A549 (cell line): ENCODE measurements around the gene REC114. TPM values are rescaled to one million over a fixed set of nuclear protein-coding genes. Genes with fewer than 3 reads are reported as not detected.
A peak's percentile ranks its signal among the peaks of the same experiment; 100 is the strongest.

Experiments used
- ATAC-seq, 2 experiments: fragments of 200-7000 bp in 1 of 2; fragments of >200 bp in 1 of 2; cut with Nextera tagmentation in 1 of 2; cut with Tn5 transposase in 1 of 2; 3 replicates each; pipeline versions ENCODE4 v1.8.0 to v1.9.1; 2018 to 2020; ENCODE audit warnings: mild to moderate bottlenecking in 1 of 2, moderate library complexity in 1 of 2
- CTCF ChIA-PET: fragments of 300-600 bp; sonication (Branson Sonifier 250); formaldehyde crosslinking; extraction: SDS; loops from one replicate; lab custom pipeline; 2021; ENCODE audit warnings: antibody characterized with exemption, inconsistent platforms; lab: Yijun Ruan, JAX
- POLR2A ChIA-PET: fragments of 350-600 bp; formaldehyde crosslinking; extraction: SDS; loops from one replicate; lab custom pipeline; 2021; ENCODE audit warnings: antibody characterized with exemption, inconsistent platforms; lab: Yijun Ruan, JAX
- DNase-seq, 2 experiments: peaks; one replicate each; pipeline versions ENCODE4 v3.0.0 to v3.0.0-alpha.2; 2011 to 2016; ENCODE audit warnings: low read depth in 1 of 2, low spot score in 1 of 2
- FAIRE-seq: peaks from 2 replicates; lab custom pipeline; 2011; peaks lifted over from hg19 to GRCh38; lab: Jason Lieb, UNC
- H3K27ac ChIP-seq, 2 experiments: fragments of >200 bp; sonication (Bioruptor Twin); formaldehyde crosslinking; 3 replicates each; pipeline ENCODE4 v1.5.1; 2016 to 2017
- H3K4me1 ChIP-seq: fragments of >200 bp; sonication (Bioruptor Twin); formaldehyde crosslinking; 3 replicates; pipeline ENCODE4 v1.6.1; 2016
- H3K4me2 ChIP-seq: fragments of >200 bp; sonication (Bioruptor Twin); formaldehyde crosslinking; 3 replicates; pipeline ENCODE4 v1.6.1; 2016
- H3K4me3 ChIP-seq: fragments of >200 bp; sonication (Bioruptor Twin); formaldehyde crosslinking; 3 replicates; pipeline ENCODE4 v1.5.1; 2016
- H3K9me3 ChIP-seq: fragments of >200 bp; sonication (Bioruptor Twin); formaldehyde crosslinking; 3 replicates; pipeline ENCODE4 v1.6.1; 2016
- CBX8 ChIP-seq: fragments of 200-600 bp; sonication (generic); IDR thresholded peaks from 2 replicates; pipeline ENCODE4 v1.6.1; 2016
- CHD4 ChIP-seq: fragments of 200-600 bp; sonication (generic); IDR thresholded peaks from 2 replicates; pipeline ENCODE4 v1.6.1; 2016; ENCODE audit warnings: antibody characterized with exemption, mild to moderate bottlenecking, borderline replicate concordance
- EHMT2 ChIP-seq: fragments of 200-600 bp; sonication (generic); IDR thresholded peaks from 2 replicates; pipeline ENCODE4 v1.6.1; 2016; ENCODE audit warnings: antibody characterized with exemption, low read depth, mild to moderate bottlenecking, moderate library complexity
- FOSL2 ChIP-seq, 2 experiments: fragments of 450-650 bp in 1 of 2; fragments of >200 bp in 1 of 2; sonication (Bioruptor Twin) in 1 of 2; formaldehyde crosslinking; IDR thresholded peaks; 2 replicates each; pipeline versions ENCODE4 v1.5.0 to v1.6.1; 2016 to 2020; ENCODE audit warnings: mild to moderate bottlenecking in 1 of 2, moderate library complexity in 1 of 2
- GATA3 ChIP-seq: IDR thresholded peaks from 2 replicates; pipeline ENCODE4 v1.6.1; 2012; ENCODE audit warnings: borderline replicate concordance
- HMGXB4 ChIP-seq: fragments of 250-450 bp; sonication (Bioruptor Pico); IDR thresholded peaks from 2 replicates; pipeline ENCODE4 v1.5.0; 2021; ENCODE audit warnings: mild to moderate bottlenecking, moderate library complexity, borderline replicate concordance
- HOXA7 ChIP-seq: fragments of 250-450 bp; sonication (Bioruptor Pico); IDR thresholded peaks from 2 replicates; pipeline ENCODE4 v1.5.0; 2020; ENCODE audit warnings: mild to moderate bottlenecking, moderate library complexity
- HOXB13 ChIP-seq: fragments of 250-450 bp; sonication (Bioruptor Pico); IDR thresholded peaks from 2 replicates; pipeline ENCODE4 v1.5.0; 2020; ENCODE audit warnings: low read depth, mild to moderate bottlenecking, moderate library complexity
- KDM1A ChIP-seq: fragments of 200-600 bp; sonication (generic); IDR thresholded peaks from 2 replicates; pipeline ENCODE4 v1.6.1; 2016; ENCODE audit warnings: low read depth, mild to moderate bottlenecking
- MAFK ChIP-seq: fragments of 450-650 bp; IDR thresholded peaks from 2 replicates; pipeline ENCODE4 v1.6.1; 2014; ENCODE audit not compliant: partially characterized antibody
- MAZ ChIP-seq: fragments of 150-350 bp; IDR thresholded peaks from 2 replicates; pipeline ENCODE4 v1.6.1; 2014; ENCODE audit warnings: antibody characterized with exemption, low read depth, low read length, borderline replicate concordance
- RAD21 ChIP-seq, 2 experiments: fragments of >200 bp in 1 of 2; sonication (Bioruptor Twin) in 1 of 2; formaldehyde crosslinking in 1 of 2; IDR thresholded peaks in 1 of 2; conservative IDR thresholded peaks in 1 of 2; 2 replicates in 1 of 2; 3 replicates in 1 of 2; pipeline ENCODE4 v1.6.1; 2012 to 2018; ENCODE audit warnings: inconsistent platforms in 1 of 2
- RCOR1 ChIP-seq: fragments of 150-350 bp; IDR thresholded peaks from 2 replicates; pipeline ENCODE4 v1.6.1; 2014; ENCODE audit warnings: antibody characterized with exemption, low read length, low read depth
- RNF2 ChIP-seq: fragments of 200-600 bp; sonication (generic); IDR thresholded peaks from 2 replicates; pipeline ENCODE4 v1.6.1; 2016; ENCODE audit warnings: low read depth, mild to moderate bottlenecking, antibody characterized with exemption, moderate library complexity, borderline replicate concordance
- SREBF2 ChIP-seq: fragments of 450-650 bp; IDR thresholded peaks from 2 replicates; pipeline ENCODE4 v1.6.1; 2014; ENCODE audit warnings: mild to moderate bottlenecking, moderate library complexity
- TFCP2L1 ChIP-seq: fragments of 250-450 bp; sonication (Bioruptor Pico); IDR thresholded peaks from 2 replicates; pipeline ENCODE4 v1.5.0; 2021; ENCODE audit warnings: mild to moderate bottlenecking
- USF2 ChIP-seq: fragments of 450-650 bp; IDR thresholded peaks from 2 replicates; pipeline ENCODE4 v1.6.1; 2014; ENCODE audit warnings: antibody characterized with exemption
- ZC3H11A ChIP-seq: fragments of 450-650 bp; IDR thresholded peaks from 2 replicates; pipeline ENCODE4 v1.6.1; 2014; ENCODE audit warnings: antibody characterized with exemption, mild to moderate bottlenecking
- WGBS: methylation state at CpG from one replicate; pipeline ENCODE4 v1.1.6; 2017; ENCODE audit errors: missing lambda C conversion rate; 5-methylcytosine and 5-hydroxymethylcytosine counted together
- polyA plus RNA-seq, 4 experiments: library from polyadenylated mRNA; depleted of rRNA in 3 of 4; stranded (reverse); fragments of >200 nt; fragmentation: RNase III in 1 of 4; extraction: RNeasy Plus Mini Kit Qiagen cat#74134 plus additional on column Dnase treatment in 1 of 4; gene quantifications; 2 replicates in 3 of 4; 3 replicates in 1 of 4; pipeline ENCODE4 v1.2.3, GENCODE V29; 2011 to 2017
- TF ChIP-seq, protein P1 (sequence below): fragments of >200 bp; sonication (Bioruptor Twin); formaldehyde crosslinking; IDR thresholded peaks from 3 replicates; pipeline ENCODE4 v1.5.1; 2016
- TF ChIP-seq, protein P2 (sequence below): IDR thresholded peaks from 2 replicates; pipeline ENCODE4 v1.6.1; 2012; ENCODE audit warnings: low read depth, borderline replicate concordance

Gene REC114
- polyA plus RNA-seq, 2 of the 4 experiments (the other 2 are of a cell fraction) = not detected

DNA sequence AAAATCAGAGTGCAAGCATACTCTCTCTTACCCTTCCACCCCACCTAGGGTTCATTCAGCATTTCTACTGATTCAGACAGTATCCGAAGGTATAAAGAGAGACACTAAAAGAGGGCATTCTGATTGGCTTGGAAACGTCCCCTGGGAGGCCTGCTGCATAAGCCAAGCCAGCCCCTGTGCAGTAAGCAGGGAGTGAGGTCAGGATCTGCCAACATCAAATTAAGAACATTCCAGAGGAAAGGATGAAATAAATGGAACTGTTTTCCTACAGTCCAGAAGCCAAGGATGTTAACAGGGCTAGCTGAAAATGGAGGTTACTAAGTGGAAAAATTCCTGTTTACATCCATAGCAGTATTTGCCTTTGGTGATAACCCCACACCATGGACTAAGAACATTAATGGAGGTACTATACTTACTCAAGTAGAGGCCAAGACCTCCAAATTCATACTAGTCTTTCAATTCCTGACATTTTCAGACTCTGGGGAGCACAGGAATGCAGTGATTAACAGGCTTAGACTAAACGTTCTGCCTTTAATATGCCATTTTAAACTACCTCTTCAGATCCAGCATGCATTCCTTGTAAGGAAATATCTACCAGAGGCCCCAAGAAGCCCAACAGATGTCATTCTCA lies 155.7 kb downstream of the REC114 start:
- no peak for FAIRE-seq

GRCh38 chr15:73599934-73600333 lies 157.0 kb downstream of the REC114 start:
- POLR2A ChIA-PET = no interaction called here
- DNase-seq (peak; percentile 35 to 53), FAIRE-seq (no peak), ATAC-seq (peak; percentile 54 to 62; a peak in 4 of 6 replicates)
- CTCF ChIA-PET = interaction anchor here (9.8 kb wide), 1 partner anchor 35 kb away, joined by 99 read pairs; the partner anchor contains the start of gene NPTN
- H3K4me3 ChIP-seq = no peak overlapping the region
- peak overlapping the region; percentile 73 for H3K4me2 ChIP-seq
- H3K4me1 ChIP-seq = peaks cover 41% of the 10 kb centered on the region
- H3K9me3 ChIP-seq = no peaks in the 10 kb centered on the region
- TF ChIP-seq KDM1A (no peak), HMGXB4 (CRISPR knock-in tag) (no peak), SREBF2 (no peak), MAZ (no peak), FOSL2 (IDR thresholded peaks at IDR 0.05) (no peak), FOSL2 (CRISPR knock-in tag; IDR thresholded peaks at IDR 0.05) (no peak), CBX8 (no peak), ZC3H11A (no peak), TFCP2L1 (CRISPR knock-in tag) (no peak), CHD4 (no peak), RCOR1 (no peak), RAD21 (conservative IDR thresholded peaks at IDR 0.05 in 1 of 2, IDR thresholded peaks at IDR 0.05 in 1 of 2) (no peak), HOXA7 (CRISPR knock-in tag) (no peak), EHMT2 (no peak)
- TF ChIP-seq, protein P1, sequence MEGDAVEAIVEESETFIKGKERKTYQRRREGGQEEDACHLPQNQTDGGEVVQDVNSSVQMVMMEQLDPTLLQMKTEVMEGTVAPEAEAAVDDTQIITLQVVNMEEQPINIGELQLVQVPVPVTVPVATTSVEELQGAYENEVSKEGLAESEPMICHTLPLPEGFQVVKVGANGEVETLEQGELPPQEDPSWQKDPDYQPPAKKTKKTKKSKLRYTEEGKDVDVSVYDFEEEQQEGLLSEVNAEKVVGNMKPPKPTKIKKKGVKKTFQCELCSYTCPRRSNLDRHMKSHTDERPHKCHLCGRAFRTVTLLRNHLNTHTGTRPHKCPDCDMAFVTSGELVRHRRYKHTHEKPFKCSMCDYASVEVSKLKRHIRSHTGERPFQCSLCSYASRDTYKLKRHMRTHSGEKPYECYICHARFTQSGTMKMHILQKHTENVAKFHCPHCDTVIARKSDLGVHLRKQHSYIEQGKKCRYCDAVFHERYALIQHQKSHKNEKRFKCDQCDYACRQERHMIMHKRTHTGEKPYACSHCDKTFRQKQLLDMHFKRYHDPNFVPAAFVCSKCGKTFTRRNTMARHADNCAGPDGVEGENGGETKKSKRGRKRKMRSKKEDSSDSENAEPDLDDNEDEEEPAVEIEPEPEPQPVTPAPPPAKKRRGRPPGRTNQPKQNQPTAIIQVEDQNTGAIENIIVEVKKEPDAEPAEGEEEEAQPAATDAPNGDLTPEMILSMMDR = no peak
- WGBS = 69% methylated on average over 1 of the region's 1 CpG
- peak overlapping the region in 1 of 2 experiments; percentile 30; a peak in 1 of 6 replicates for H3K27ac ChIP-seq

More for the DNA sequence above, 155.7 kb downstream of the REC114 start:
- no peak overlapping the region for H3K4me2 ChIP-seq
- CTCF ChIA-PET = interaction anchor here (1.0 to 7.0 kb wide), 3 partner anchors 30 to 38 kb away, joined by 4 to 51 read pairs (median 4); partner anchors contain the start of gene NPTN
- no peak for ATAC-seq
- peaks cover 41% of the 10 kb centered on the region for H3K4me1 ChIP-seq
- 58% methylated on average over 3 of the region's 3 CpGs for WGBS
- POLR2A ChIA-PET = no interaction called here
- no peak overlapping the region; a peak in 1 of 6 replicates for H3K27ac ChIP-seq
- TF ChIP-seq USF2 (no peak), RNF2 (no peak), GATA3 (no peak), TFCP2L1 (CRISPR knock-in tag) (no peak), CHD4 (no peak), RAD21 (conservative IDR thresholded peaks at IDR 0.05 in 1 of 2, IDR thresholded peaks at IDR 0.05 in 1 of 2) (no peak), HOXB13 (CRISPR knock-in tag) (no peak), MAFK (no peak)
- TF ChIP-seq, protein P2, sequence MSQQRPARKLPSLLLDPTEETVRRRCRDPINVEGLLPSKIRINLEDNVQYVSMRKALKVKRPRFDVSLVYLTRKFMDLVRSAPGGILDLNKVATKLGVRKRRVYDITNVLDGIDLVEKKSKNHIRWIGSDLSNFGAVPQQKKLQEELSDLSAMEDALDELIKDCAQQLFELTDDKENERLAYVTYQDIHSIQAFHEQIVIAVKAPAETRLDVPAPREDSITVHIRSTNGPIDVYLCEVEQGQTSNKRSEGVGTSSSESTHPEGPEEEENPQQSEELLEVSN = no peak
- H3K4me3 ChIP-seq = no peak overlapping the region
- no peaks in the 10 kb centered on the region for H3K9me3 ChIP-seq
- no peak for DNase-seq
